ENCODE measurements around the gene FAM81B.

Gene FAM81B

DNA sequence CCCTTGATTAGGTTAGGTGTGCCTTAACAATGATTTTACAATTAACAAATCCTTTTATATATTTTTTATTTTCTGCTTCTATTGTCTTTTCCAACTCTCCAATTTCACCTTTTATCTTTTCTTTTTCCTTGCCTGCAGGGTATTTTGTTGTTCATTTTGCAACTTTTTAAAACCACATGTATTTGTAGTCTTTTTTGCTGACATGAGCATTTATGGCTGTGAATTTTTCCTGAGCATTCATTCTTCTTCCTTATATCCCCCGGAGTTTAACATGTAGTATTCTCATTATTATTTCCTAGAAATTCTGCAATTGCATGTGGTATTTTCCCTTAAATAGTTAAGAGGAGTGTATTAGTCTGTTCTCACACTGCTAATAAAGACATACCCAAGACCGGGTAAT lies 41.6 kb downstream of the FAM81B start:
- H3K36me3 ChIP-seq (ENCODE audit: control insufficient read depth, insufficient read depth, low read length): no peaks in the 10 kb centered on the region
- WGBS, 2 experiments (ENCODE audit: insufficient coverage in 2 of 2): no CpG with 5 or more reads among the region's 2 CpGs
- H3K27ac ChIP-seq (ENCODE audit: low read depth, low read length, severe bottlenecking): no peak overlapping the region
- H3K4me1 ChIP-seq (ENCODE audit: control insufficient read depth, insufficient read depth, low read length, poor library complexity, severe bottlenecking): no peaks in the 10 kb centered on the region
- H3K4me3 ChIP-seq (ENCODE audit: extremely low read depth, insufficient read depth, low read length, poor library complexity, severe bottlenecking): no peak overlapping the region
- no peaks in the 10 kb centered on the region for H3K9me3 ChIP-seq (ENCODE audit: control insufficient read depth, low read length)

DNA sequence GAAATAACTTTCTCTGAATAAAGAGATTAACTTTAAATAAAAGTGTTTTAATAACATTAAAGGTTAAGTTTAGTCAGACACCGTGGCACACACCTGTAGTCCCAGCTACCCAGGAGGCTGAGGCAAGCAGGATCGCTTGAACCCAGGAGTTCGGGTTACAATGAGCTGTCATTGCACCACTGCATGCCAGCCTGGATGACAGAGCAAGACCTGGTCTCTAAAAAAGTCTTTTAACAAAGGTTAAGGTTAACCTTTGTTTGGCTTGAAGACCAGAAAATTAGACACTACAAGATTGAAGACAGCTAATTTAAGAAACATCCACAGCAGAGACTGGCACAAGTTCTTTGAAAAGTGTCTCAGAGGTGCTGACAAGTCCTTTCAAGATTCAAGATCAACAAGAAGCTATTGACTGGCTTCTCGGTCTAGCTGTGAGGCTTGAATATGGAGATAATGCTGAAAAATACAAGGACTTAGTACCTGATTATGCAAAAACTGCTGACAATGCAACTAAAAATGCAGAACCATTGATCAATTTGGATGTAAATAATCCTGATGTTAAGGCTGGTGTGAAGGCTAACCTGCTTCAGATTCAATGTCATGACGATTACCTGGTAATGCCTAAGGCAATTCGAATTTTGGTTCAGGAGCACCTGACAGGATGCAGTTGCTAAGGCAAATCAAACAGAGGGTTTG lies 48.8 kb downstream of the FAM81B start:
- WGBS, 2 experiments (ENCODE audit: insufficient coverage in 2 of 2): 14 to 18% methylated on average over 6 of the region's 6 CpGs
- no peaks in the 10 kb centered on the region for H3K4me1 ChIP-seq (ENCODE audit: control insufficient read depth, insufficient read depth, low read length, poor library complexity, severe bottlenecking)
- H3K4me3 ChIP-seq (ENCODE audit: extremely low read depth, insufficient read depth, low read length, poor library complexity, severe bottlenecking): no peak overlapping the region
- H3K27ac ChIP-seq (ENCODE audit: low read depth, low read length, severe bottlenecking): no peak overlapping the region
- H3K9me3 ChIP-seq (ENCODE audit: control insufficient read depth, low read length): no peaks in the 10 kb centered on the region
- H3K36me3 ChIP-seq (ENCODE audit: control insufficient read depth, insufficient read depth, low read length): no peaks in the 10 kb centered on the region

DNA sequence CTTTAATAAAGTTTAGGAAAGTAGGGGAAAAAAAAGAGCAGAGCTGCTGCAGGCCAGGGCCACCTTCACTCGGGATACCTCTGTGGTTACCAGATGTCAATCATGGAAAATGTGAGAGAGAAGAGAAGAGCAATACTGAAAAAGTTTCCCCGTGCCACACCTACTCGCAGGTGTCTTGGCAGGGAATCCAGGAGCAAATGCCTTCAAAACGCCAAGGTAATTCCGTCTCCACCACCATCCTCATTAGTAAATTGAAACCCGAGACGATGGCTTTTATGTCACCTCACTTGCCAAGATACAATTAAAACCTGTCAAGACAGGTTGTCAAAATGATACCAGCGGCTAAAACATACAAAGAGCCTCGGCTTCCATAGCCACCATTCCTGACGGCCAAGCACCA lies 49.7 kb downstream of the FAM81B start:
- peaks cover 5% of the 10 kb centered on the region for H3K4me1 ChIP-seq (ENCODE audit: control insufficient read depth, insufficient read depth, low read length, poor library complexity, severe bottlenecking)
- no peaks in the 10 kb centered on the region for H3K36me3 ChIP-seq (ENCODE audit: control insufficient read depth, insufficient read depth, low read length)
- no peaks in the 10 kb centered on the region for H3K9me3 ChIP-seq (ENCODE audit: control insufficient read depth, low read length)
- H3K27ac ChIP-seq (ENCODE audit: low read depth, low read length, severe bottlenecking): no peak overlapping the region
- 65 to 76% methylated on average over 8 to 9 of the region's 10 CpGs for WGBS, 2 experiments (ENCODE audit: insufficient coverage in 2 of 2)
- H3K4me3 ChIP-seq (ENCODE audit: extremely low read depth, insufficient read depth, low read length, poor library complexity, severe bottlenecking): no peak overlapping the region

DNA sequence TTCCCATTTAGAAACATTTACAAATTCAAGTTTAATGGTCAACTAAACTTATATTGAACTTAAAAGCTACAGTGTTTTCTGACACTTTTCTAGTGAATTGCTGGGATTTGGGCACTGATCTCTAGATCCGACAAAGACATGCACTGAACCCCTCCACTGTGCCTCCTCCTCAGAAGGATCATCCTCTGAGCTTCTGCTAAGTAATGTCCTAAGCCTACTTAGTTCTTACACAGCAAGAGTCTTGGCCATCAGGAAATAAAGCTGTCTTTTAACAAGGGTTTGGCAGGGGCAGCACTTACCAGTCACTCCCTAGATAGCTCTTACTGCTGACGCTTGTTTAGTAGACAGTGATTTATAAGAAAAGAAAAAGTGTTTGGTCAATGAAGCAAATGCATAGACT lies 50.5 kb downstream of the FAM81B start:
- no peak overlapping the region for H3K4me3 ChIP-seq (ENCODE audit: extremely low read depth, insufficient read depth, low read length, poor library complexity, severe bottlenecking)
- no peak overlapping the region for H3K27ac ChIP-seq (ENCODE audit: low read depth, low read length, severe bottlenecking)
- peaks cover 12% of the 10 kb centered on the region for H3K4me1 ChIP-seq (ENCODE audit: control insufficient read depth, insufficient read depth, low read length, poor library complexity, severe bottlenecking)
- no peaks in the 10 kb centered on the region for H3K9me3 ChIP-seq (ENCODE audit: control insufficient read depth, low read length)
- WGBS, 2 experiments (ENCODE audit: insufficient coverage in 2 of 2): 83% methylated on average over 1 of the region's 2 CpGs
- H3K36me3 ChIP-seq (ENCODE audit: control insufficient read depth, insufficient read depth, low read length): no peaks in the 10 kb centered on the region

DNA sequence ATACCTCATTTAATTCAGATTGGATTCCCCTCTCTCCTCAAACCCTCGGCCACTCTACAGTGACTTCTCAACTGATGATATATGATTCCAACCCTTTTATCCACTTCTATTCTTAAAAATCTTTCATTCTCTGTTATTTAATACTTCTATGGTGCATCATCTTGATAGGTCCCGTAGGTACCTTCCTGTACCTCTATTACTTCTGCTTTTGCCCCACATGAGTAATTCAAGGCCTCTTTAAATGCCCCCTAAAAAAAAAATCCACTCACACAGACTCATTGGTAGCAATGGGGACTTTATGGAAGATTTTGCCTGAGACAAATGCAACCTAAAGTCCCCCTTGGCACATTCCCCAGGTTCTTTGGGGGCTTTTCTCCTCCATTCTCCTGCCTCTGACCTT lies 54.3 kb downstream of the FAM81B start:
- no peak overlapping the region for H3K27ac ChIP-seq (ENCODE audit: low read depth, low read length, severe bottlenecking)
- 100% methylated on average over 1 of the region's 2 CpGs for whole genome bisulfite sequencing, 2 experiments (ENCODE audit: insufficient coverage in 2 of 2)
- H3K4me3 ChIP-seq (ENCODE audit: extremely low read depth, insufficient read depth, low read length, poor library complexity, severe bottlenecking): no peak overlapping the region
- H3K4me1 ChIP-seq (ENCODE audit: control insufficient read depth, insufficient read depth, low read length, poor library complexity, severe bottlenecking): peaks cover 23% of the 10 kb centered on the region
- no peaks in the 10 kb centered on the region for H3K9me3 ChIP-seq (ENCODE audit: control insufficient read depth, low read length)
- H3K36me3 ChIP-seq (ENCODE audit: control insufficient read depth, insufficient read depth, low read length): no peaks in the 10 kb centered on the region

DNA sequence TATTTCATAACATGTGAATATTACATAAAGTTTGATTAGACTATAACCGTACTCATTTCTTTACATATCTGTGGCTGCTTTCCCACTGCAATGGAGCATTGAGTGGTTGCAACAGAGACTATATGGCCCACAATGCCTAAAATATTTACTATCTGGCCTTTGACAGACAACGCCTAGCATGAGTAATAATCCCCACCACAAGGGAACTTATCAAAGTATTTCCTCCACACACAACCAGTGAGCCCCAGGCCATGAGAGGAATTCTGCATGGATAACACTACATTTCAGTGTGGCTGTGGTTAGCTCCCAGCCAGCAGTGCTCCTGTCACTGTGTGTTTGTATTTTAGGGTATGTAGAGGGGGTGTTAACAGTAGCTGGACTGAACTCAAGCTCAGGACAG lies 54.8 kb downstream of the FAM81B start:
- H3K4me3 ChIP-seq (ENCODE audit: extremely low read depth, insufficient read depth, low read length, poor library complexity, severe bottlenecking): no peak overlapping the region
- no peak overlapping the region for H3K27ac ChIP-seq (ENCODE audit: low read depth, low read length, severe bottlenecking)
- no peaks in the 10 kb centered on the region for H3K36me3 ChIP-seq (ENCODE audit: control insufficient read depth, insufficient read depth, low read length)
- WGBS, 2 experiments (ENCODE audit: insufficient coverage in 2 of 2): no CpG with 5 or more reads among the region's 2 CpGs
- H3K4me1 ChIP-seq (ENCODE audit: control insufficient read depth, insufficient read depth, low read length, poor library complexity, severe bottlenecking): peaks cover 23% of the 10 kb centered on the region
- H3K9me3 ChIP-seq (ENCODE audit: control insufficient read depth, low read length): no peaks in the 10 kb centered on the region

DNA sequence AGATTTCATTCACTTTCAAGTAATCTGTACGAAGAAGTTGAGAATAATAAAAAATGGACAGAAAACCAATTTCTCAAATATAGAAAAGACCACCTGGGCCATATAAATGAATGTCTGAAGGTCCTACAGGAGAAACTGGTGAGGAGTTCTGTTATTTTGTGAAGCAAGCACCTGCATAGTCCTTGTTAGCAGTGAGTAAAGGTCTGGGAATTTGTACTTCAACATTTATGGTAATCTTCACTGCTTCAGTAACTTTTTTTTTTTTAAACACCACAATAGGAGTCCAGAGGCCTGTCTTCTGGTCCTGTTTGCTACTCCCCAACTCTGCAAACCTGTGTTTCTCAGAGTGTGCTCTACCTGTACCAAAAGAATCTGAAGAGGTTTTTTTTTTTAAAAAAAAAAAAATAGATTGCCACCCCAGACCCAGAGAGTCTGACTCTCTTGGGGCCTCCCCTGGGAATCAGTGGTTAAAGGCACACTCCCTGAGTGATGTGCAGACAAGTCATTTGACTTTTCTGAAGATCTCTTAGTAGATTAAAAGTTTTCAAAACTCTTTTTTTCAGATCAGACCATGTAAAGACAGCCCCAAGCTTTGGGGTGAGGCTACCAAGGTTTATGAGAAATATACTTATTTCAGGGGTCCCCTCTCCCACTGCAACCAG lies 55.5 kb downstream of the FAM81B start:
- Histone ChIP-seq H3K36me3 (ENCODE audit: control insufficient read depth, insufficient read depth, low read length) (no peaks in the 10 kb centered on the region), H3K4me3 (ENCODE audit: extremely low read depth, insufficient read depth, low read length, poor library complexity, severe bottlenecking) (no peak overlapping the region), H3K4me1 (ENCODE audit: control insufficient read depth, insufficient read depth, low read length, poor library complexity, severe bottlenecking) (peaks cover 23% of the 10 kb centered on the region), H3K27ac (ENCODE audit: low read depth, low read length, severe bottlenecking) (no peak overlapping the region), H3K9me3 (ENCODE audit: control insufficient read depth, low read length) (no peaks in the 10 kb centered on the region)
- no CpG with 5 or more reads among the region's 1 CpG for WGBS, 2 experiments (ENCODE audit: insufficient coverage in 2 of 2)

DNA sequence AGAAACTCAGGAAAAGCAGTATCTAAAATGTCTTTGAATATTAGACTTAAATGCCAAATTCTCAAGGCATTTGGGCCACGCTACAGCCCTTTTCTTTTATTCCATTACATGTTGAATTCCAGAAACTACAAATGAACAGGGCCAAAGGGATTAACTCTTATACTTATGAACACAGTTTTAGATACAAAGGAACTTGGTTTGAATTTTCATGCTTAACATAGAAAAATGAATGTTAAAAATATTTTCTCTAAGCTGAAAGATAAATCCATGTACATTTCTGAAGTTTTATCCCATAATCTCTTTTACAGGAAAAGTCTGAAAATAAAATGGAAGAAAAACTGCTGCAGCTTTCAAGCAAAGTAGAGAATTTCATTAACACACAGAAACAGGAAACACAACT lies 56.8 kb downstream of the FAM81B start:
- H3K27ac ChIP-seq (ENCODE audit: low read depth, low read length, severe bottlenecking): no peak overlapping the region
- H3K4me1 ChIP-seq (ENCODE audit: control insufficient read depth, insufficient read depth, low read length, poor library complexity, severe bottlenecking): peaks cover 23% of the 10 kb centered on the region
- no peaks in the 10 kb centered on the region for H3K9me3 ChIP-seq (ENCODE audit: control insufficient read depth, low read length)
- no peak overlapping the region for H3K4me3 ChIP-seq (ENCODE audit: extremely low read depth, insufficient read depth, low read length, poor library complexity, severe bottlenecking)
- no CpG with 5 or more reads among the region's 1 CpG for WGBS, 2 experiments (ENCODE audit: insufficient coverage in 2 of 2)
- H3K36me3 ChIP-seq (ENCODE audit: control insufficient read depth, insufficient read depth, low read length): no peaks in the 10 kb centered on the region

DNA sequence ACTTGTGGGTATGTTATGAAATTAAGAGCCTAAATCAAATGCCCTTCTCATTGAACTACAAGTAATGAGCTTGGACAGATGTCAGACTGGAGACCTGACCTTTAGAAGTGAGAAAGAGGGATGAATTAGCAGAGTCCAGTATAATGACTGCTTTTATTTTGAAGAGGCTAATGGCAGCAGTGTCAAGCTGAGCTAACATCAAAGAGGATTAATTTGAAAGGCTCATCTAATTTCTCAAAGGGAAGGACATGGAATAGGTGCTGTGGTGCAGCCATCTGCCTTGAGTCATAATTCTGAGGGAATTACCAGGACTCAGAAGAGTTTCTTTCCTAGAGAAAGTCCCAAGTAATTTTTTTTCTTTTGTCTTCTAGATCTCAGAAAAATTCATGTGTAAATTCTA lies 57.6 kb downstream of the FAM81B start:
- H3K27ac ChIP-seq (ENCODE audit: low read depth, low read length, severe bottlenecking): no peak overlapping the region
- peaks cover 23% of the 10 kb centered on the region for H3K4me1 ChIP-seq (ENCODE audit: control insufficient read depth, insufficient read depth, low read length, poor library complexity, severe bottlenecking)
- H3K4me3 ChIP-seq (ENCODE audit: extremely low read depth, insufficient read depth, low read length, poor library complexity, severe bottlenecking): no peak overlapping the region
- H3K36me3 ChIP-seq (ENCODE audit: control insufficient read depth, insufficient read depth, low read length): no peaks in the 10 kb centered on the region
- H3K9me3 ChIP-seq (ENCODE audit: control insufficient read depth, low read length): no peaks in the 10 kb centered on the region

DNA sequence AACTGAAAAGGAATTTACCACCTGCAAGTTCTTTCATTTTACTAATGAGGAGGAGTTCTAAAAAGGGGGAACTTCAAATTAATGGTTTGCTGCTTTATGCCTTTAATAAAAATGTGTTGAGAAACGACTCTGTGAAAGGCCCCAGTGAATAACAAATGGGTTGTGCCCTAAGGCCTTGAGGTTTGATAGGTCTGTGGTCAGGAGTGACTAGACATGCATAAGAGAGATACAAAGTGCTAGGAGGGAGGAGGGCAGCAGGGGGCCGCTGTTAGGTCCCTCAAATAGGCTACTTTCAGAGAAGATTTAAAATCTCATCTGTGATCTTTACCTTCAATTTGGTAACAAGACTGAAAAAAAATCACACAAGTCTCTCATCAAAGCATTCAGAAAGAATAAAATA lies 58.3 kb downstream of the FAM81B start:
- no peaks in the 10 kb centered on the region for H3K36me3 ChIP-seq (ENCODE audit: control insufficient read depth, insufficient read depth, low read length)
- H3K4me3 ChIP-seq (ENCODE audit: extremely low read depth, insufficient read depth, low read length, poor library complexity, severe bottlenecking): no peak overlapping the region
- WGBS, 2 experiments (ENCODE audit: insufficient coverage in 2 of 2): 22 to 50% methylated on average over 1 of the region's 2 CpGs
- H3K9me3 ChIP-seq (ENCODE audit: control insufficient read depth, low read length): no peaks in the 10 kb centered on the region
- H3K4me1 ChIP-seq (ENCODE audit: control insufficient read depth, insufficient read depth, low read length, poor library complexity, severe bottlenecking): peaks cover 23% of the 10 kb centered on the region
- no peak overlapping the region for H3K27ac ChIP-seq (ENCODE audit: low read depth, low read length, severe bottlenecking)

DNA sequence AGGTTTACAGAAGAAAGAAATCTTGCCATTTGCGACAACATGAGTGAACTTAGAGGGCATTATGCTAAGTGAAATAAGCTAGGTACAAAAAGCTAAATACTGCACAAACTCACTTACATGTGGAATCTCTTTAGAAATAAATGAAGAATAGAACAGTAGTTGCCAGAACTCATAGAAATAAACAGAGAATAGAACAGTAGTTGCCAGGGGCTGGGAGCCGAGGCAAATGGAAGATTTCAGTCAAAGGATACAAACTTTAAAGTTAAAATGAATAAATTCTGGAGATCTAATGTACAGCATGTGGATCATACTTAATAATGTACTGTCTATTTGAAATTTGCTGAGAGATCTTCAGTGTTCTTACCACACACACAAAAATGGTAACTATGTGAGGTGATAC lies 63.4 kb downstream of the FAM81B start:
- Histone ChIP-seq H3K27ac (ENCODE audit: low read depth, low read length, severe bottlenecking) (no peak overlapping the region), H3K9me3 (ENCODE audit: control insufficient read depth, low read length) (no peaks in the 10 kb centered on the region), H3K36me3 (ENCODE audit: control insufficient read depth, insufficient read depth, low read length) (no peaks in the 10 kb centered on the region), H3K4me3 (ENCODE audit: extremely low read depth, insufficient read depth, low read length, poor library complexity, severe bottlenecking) (no peak overlapping the region), H3K4me1 (ENCODE audit: control insufficient read depth, insufficient read depth, low read length, poor library complexity, severe bottlenecking) (no peaks in the 10 kb centered on the region)
- 100% methylated on average over 1 of the region's 2 CpGs; no CpG with 5 or more reads in 1 of the 2 experiments for WGBS, 2 experiments (ENCODE audit: insufficient coverage in 2 of 2)

All from mesodermal cell (in vitro differentiated cells).